MM.1S (cell line): Measurements from ENCODE around the gene TMEM258.

Source experiments
- EZH2 ChIP-seq: fragments of 300-600 bp; sonication (generic); optimal IDR thresholded peaks from 2 replicates; pipeline ENCODE3; 2017; ENCODE audit warnings: low read depth, mild to moderate bottlenecking, antibody characterized with exemption, low read length, mixed read lengths
- EZH2phosphoT487 ChIP-seq: fragments of 300-600 bp; sonication (generic); IDR thresholded peaks from 2 replicates; pipeline ENCODE4 v1.6.1; 2018; ENCODE audit warnings: antibody characterized with exemption, low read length
- TF ChIP-seq, protein P1 (sequence below): fragments of 300-600 bp; sonication (generic); IDR thresholded peaks from 2 replicates; pipeline ENCODE4 v1.5.1; 2016; ENCODE audit warnings: antibody characterized with exemption, low read length, mixed read lengths

DNA sequence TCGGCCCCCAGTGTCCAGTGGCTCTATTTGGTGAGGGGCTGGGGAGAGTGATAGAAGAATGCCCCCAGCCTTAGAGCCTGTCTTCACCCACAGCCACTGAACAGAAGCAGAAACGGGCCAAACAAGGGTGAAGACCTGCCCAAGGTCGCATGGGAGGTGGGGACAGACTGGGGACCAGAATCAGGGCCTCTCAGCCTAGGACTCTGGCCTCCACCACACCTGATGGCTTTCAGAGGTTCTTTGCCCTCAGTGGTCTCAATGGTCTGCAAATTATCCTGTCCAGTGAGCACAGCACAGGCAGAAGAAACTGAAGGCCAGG is 44.5 kb downstream of the TMEM258 start:
- TF ChIP-seq, protein P1, sequence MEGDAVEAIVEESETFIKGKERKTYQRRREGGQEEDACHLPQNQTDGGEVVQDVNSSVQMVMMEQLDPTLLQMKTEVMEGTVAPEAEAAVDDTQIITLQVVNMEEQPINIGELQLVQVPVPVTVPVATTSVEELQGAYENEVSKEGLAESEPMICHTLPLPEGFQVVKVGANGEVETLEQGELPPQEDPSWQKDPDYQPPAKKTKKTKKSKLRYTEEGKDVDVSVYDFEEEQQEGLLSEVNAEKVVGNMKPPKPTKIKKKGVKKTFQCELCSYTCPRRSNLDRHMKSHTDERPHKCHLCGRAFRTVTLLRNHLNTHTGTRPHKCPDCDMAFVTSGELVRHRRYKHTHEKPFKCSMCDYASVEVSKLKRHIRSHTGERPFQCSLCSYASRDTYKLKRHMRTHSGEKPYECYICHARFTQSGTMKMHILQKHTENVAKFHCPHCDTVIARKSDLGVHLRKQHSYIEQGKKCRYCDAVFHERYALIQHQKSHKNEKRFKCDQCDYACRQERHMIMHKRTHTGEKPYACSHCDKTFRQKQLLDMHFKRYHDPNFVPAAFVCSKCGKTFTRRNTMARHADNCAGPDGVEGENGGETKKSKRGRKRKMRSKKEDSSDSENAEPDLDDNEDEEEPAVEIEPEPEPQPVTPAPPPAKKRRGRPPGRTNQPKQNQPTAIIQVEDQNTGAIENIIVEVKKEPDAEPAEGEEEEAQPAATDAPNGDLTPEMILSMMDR = peak; percentile 26; the same call in 1 of the 2 replicates
- no peak for TF ChIP-seq EZH2
- no peak for TF ChIP-seq EZH2phosphoT487
